Astrocyte (in vitro differentiated cells and primary cell): ENCODE results near the gene S1PR1. TPM values are rescaled to one million over a fixed set of nuclear protein-coding genes. Genes with fewer than 3 reads are reported as not detected.

Experiments used
- DNase-seq: peaks from one replicate; pipeline ENCODE4 v3.0.0-alpha.2; 2010; ENCODE audit warnings: low read depth
- FAIRE-seq: peaks from 2 replicates; lab custom pipeline; 2011; peaks lifted over from hg19 to GRCh38; lab: Jason Lieb, UNC
- H2AFZ ChIP-seq: 2 replicates; pipeline ENCODE4 v1.6.0; 2012; ENCODE audit warnings: low read depth, low read length, inconsistent platforms
- H3K27ac ChIP-seq: 2 replicates; pipeline ENCODE4 v1.5.1; 2011; ENCODE audit warnings: low read depth, low read length, inconsistent platforms
- H3K27me3 ChIP-seq: 2 replicates; pipeline ENCODE4 v1.6.0; 2011; ENCODE audit warnings: low read length, inconsistent platforms; ENCODE audit not compliant: insufficient read depth
- H3K36me3 ChIP-seq: 2 replicates; pipeline ENCODE4 v1.5.1; 2011; ENCODE audit warnings: low read length, inconsistent platforms; ENCODE audit not compliant: insufficient read depth
- H3K4me1 ChIP-seq: 2 replicates; pipeline ENCODE4 v1.5.1; 2011; ENCODE audit warnings: low read length, inconsistent platforms; ENCODE audit not compliant: insufficient read depth
- H3K4me2 ChIP-seq: 2 replicates; pipeline ENCODE4 v1.6.0; 2012; ENCODE audit warnings: low read length, inconsistent platforms
- H3K4me3 ChIP-seq: 2 replicates; pipeline ENCODE4 v1.5.1; 2011; ENCODE audit warnings: low read depth, mild to moderate bottlenecking, low read length, inconsistent platforms; ENCODE audit not compliant: insufficient read depth
- H3K79me2 ChIP-seq: 2 replicates; pipeline ENCODE4 v1.6.0; 2012; ENCODE audit warnings: mild to moderate bottlenecking, low read length, inconsistent platforms; ENCODE audit not compliant: insufficient read depth
- H3K9ac ChIP-seq: 2 replicates; pipeline ENCODE4 v1.6.0; 2012; ENCODE audit warnings: mild to moderate bottlenecking, low read length, inconsistent platforms
- H3K9me3 ChIP-seq: 2 replicates; pipeline ENCODE4 v1.5.1; 2012; ENCODE audit warnings: low read depth, mild to moderate bottlenecking, low read length, inconsistent platforms; ENCODE audit not compliant: insufficient read depth
- H4K20me1 ChIP-seq: 2 replicates; pipeline ENCODE4 v1.6.0; 2012; ENCODE audit warnings: low read length, inconsistent platforms; ENCODE audit not compliant: insufficient read depth
- H3K27ac Mint-ChIP-seq: one replicate; pipeline ENCODE4 v1.8.0; 2021; ENCODE audit warnings: mild to moderate bottlenecking, mixed read lengths; ENCODE audit not compliant: unreplicated experiment
- H3K27me3 Mint-ChIP-seq: one replicate; pipeline ENCODE4 v1.8.0; 2021; ENCODE audit warnings: low read depth, mixed read lengths; ENCODE audit not compliant: unreplicated experiment
- H3K36me3 Mint-ChIP-seq: one replicate; pipeline ENCODE4 v1.8.0; 2021; ENCODE audit warnings: low read depth, mixed read lengths; ENCODE audit not compliant: unreplicated experiment
- H3K4me1 Mint-ChIP-seq: one replicate; pipeline ENCODE4 v1.8.0; 2021; ENCODE audit warnings: low read depth, mixed read lengths; ENCODE audit not compliant: unreplicated experiment
- H3K4me3 Mint-ChIP-seq: one replicate; pipeline ENCODE4 v1.8.0; 2021; ENCODE audit warnings: mild to moderate bottlenecking, moderate library complexity, mixed read lengths; ENCODE audit not compliant: unreplicated experiment
- H3K9me3 Mint-ChIP-seq: one replicate; pipeline ENCODE4 v1.8.0; 2021; ENCODE audit warnings: mild to moderate bottlenecking, mixed read lengths; ENCODE audit not compliant: unreplicated experiment
- EZH2 ChIP-seq: IDR thresholded peaks from 2 replicates; pipeline ENCODE4 v1.6.1; 2012; ENCODE audit warnings: mild to moderate bottlenecking, low read length, inconsistent platforms; ENCODE audit not compliant: insufficient read depth
- total RNA-seq: library from RNA; stranded (reverse); gene quantifications from 2 replicates; pipeline ENCODE4 v1.2.1, GENCODE V29; 2021
- TF ChIP-seq, protein P1 (sequence below): IDR thresholded peaks from 2 replicates; pipeline ENCODE4 v1.5.1; 2011; ENCODE audit warnings: low read depth, mild to moderate bottlenecking, inconsistent platforms, low read length, moderate library complexity; ENCODE audit not compliant: insufficient read depth

The S1PR1 gene
- total RNA-seq, 1 donor from 2014 or later = 14.4 TPM

DNA sequence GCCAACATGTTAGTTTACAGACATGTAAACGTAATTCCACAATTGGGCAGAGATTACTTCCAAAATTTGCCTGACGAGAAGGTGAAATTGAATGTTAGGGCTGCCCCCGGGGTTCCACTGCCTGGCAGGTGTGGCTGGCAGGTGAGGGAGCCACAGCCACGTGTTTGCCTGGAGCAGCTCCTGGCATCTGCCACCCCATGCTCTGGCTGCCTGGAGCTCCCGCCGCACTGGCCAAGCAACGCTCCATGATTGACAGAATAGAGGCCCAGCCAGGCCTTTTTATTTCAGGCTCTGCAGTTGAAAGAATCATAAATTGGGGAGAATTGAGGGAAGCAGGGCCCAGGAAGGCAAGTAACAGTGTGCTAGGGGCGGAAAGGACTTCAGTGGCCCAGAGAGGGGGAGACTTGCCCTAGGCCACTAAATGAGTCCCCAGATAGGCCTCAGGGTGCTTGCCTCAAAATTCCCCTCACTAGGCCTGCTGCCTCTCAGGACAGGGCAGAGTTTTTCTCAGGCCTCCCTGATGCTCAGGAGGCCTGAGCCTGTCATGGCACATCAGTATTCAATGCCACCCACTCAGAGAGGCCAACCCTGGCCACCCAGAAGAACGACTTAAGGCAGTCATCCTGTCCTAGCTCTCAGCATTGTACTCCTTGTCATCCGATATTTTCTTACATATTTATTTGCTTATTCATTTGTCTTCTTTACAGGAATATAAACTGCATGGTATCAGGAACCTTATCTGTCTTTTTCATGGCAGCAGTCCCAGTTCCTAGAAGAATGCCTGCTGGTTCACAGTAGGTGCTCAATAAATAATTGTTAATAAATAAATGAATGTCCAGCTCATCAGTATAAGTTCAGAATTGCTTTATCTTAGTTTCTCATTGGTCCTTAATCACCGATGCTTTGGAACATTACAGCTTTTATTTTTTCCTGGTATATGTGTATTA, 16.6 kb upstream of the S1PR1 start:
- Histone ChIP-seq H3K9me3 (no peaks in the 10 kb centered on the region), H3K4me1 (no peaks in the 10 kb centered on the region), H3K36me3 (no peaks in the 10 kb centered on the region), H4K20me1 (no peaks in the 10 kb centered on the region), H2AFZ (peak overlapping the region; percentile 7), H3K4me3 (no peak overlapping the region), H3K27me3 (no peaks in the 10 kb centered on the region), H3K27ac (no peak overlapping the region), H3K4me2 (no peak overlapping the region), H3K9ac (no peak overlapping the region), H3K79me2 (no peaks in the 10 kb centered on the region)
- no peak for FAIRE-seq
- Mint-ChIP-seq H3K4me3 (no peak overlapping the region), H3K36me3 (no peaks in the 10 kb centered on the region), H3K27me3 (no peaks in the 10 kb centered on the region), H3K4me1 (no peaks in the 10 kb centered on the region), H3K9me3 (no peaks in the 10 kb centered on the region), H3K27ac (no peak overlapping the region)
- TF ChIP-seq, protein P1, sequence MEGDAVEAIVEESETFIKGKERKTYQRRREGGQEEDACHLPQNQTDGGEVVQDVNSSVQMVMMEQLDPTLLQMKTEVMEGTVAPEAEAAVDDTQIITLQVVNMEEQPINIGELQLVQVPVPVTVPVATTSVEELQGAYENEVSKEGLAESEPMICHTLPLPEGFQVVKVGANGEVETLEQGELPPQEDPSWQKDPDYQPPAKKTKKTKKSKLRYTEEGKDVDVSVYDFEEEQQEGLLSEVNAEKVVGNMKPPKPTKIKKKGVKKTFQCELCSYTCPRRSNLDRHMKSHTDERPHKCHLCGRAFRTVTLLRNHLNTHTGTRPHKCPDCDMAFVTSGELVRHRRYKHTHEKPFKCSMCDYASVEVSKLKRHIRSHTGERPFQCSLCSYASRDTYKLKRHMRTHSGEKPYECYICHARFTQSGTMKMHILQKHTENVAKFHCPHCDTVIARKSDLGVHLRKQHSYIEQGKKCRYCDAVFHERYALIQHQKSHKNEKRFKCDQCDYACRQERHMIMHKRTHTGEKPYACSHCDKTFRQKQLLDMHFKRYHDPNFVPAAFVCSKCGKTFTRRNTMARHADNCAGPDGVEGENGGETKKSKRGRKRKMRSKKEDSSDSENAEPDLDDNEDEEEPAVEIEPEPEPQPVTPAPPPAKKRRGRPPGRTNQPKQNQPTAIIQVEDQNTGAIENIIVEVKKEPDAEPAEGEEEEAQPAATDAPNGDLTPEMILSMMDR = no peak
- DNase-seq = no peak

DNA sequence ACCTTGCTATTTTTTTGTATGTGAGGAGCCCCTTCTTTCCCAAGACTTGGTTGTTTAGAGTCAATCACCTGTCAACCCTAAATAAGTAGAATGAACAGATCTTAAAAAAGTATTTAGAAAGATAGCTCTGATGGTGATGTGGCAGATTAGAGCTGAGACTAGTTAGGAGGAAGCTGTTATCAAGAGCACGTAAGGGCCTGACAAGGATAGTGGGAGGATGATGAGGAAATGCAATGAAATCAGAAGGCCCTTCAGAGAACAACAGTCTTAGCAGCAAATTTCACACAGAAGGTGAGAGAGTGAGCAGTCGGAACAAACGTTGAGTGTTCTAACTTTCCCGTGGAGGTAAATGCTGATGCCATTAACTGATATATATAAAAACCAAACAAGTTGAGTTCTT, 15.9 kb upstream of the S1PR1 start:
- Histone ChIP-seq H3K4me1 (no peaks in the 10 kb centered on the region), H3K4me3 (no peak overlapping the region), H3K4me2 (no peak overlapping the region), H3K9ac (no peak overlapping the region), H4K20me1 (no peaks in the 10 kb centered on the region), H3K27ac (no peak overlapping the region), H3K9me3 (no peaks in the 10 kb centered on the region), H2AFZ (no peak overlapping the region), H3K36me3 (no peaks in the 10 kb centered on the region), H3K27me3 (no peaks in the 10 kb centered on the region), H3K79me2 (no peaks in the 10 kb centered on the region)
- no peak for DNase-seq
- no peaks in the 10 kb centered on the region for H3K4me1 Mint-ChIP-seq
- no peaks in the 10 kb centered on the region for H3K27me3 Mint-ChIP-seq
- TF ChIP-seq, protein P1 = no peak
- TF ChIP-seq EZH2 = no peak
- H3K36me3 Mint-ChIP-seq = no peaks in the 10 kb centered on the region
- no peak overlapping the region for H3K27ac Mint-ChIP-seq
- no peak overlapping the region for H3K4me3 Mint-ChIP-seq
- FAIRE-seq = no peak
- H3K9me3 Mint-ChIP-seq = no peaks in the 10 kb centered on the region

DNA sequence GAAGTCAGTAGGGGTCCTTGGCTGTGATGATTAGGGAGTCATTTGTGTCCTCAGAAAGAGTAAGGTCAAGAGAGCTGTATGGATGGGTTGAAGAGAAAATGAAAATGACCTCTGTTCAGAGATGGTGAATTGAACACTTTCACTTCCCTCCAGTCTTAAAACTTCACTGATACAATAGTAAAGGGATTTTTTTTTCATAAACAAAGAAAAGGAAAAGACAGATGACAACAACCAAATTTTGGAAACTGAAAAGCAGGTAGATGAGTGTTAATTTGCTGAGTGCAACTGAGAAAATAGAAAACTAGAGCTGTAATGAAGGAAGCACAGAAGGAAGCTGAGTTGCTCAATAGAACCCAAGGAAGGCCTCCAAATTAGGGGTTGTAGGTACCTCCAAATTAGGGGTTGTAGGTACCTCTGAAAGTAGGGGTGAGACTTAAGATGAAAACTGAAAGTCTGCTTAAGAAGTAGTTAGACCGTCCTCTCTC, 14.8 kb upstream of the S1PR1 start:
- Mint-ChIP-seq H3K9me3 (no peaks in the 10 kb centered on the region), H3K36me3 (no peaks in the 10 kb centered on the region), H3K27ac (no peak overlapping the region), H3K27me3 (no peaks in the 10 kb centered on the region), H3K4me1 (no peaks in the 10 kb centered on the region), H3K4me3 (no peak overlapping the region)
- H3K4me2 ChIP-seq = no peak overlapping the region
- no peaks in the 10 kb centered on the region for H3K27me3 ChIP-seq
- H3K9ac ChIP-seq = no peak overlapping the region
- H3K79me2 ChIP-seq = no peaks in the 10 kb centered on the region
- H3K9me3 ChIP-seq = no peaks in the 10 kb centered on the region
- no peaks in the 10 kb centered on the region for H3K4me1 ChIP-seq
- H3K4me3 ChIP-seq = no peak overlapping the region
- H3K36me3 ChIP-seq = no peaks in the 10 kb centered on the region
- no peaks in the 10 kb centered on the region for H4K20me1 ChIP-seq
- H3K27ac ChIP-seq = no peak overlapping the region
- FAIRE-seq (no peak), DNase-seq (no peak)
- H2AFZ ChIP-seq = no peak overlapping the region
- TF ChIP-seq EZH2 = no peak
- TF ChIP-seq, protein P1 = no peak
